Measurements from ENCODE around the gene ZNF71.

GRCh38 chr19:56594783-56595547, at the start of gene ZNF71:
- TF ChIP-seq, protein P1, sequence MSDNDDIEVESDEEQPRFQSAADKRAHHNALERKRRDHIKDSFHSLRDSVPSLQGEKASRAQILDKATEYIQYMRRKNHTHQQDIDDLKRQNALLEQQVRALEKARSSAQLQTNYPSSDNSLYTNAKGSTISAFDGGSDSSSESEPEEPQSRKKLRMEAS (IDR thresholded peaks at IDR 0.05): peak; percentile 39; the same call in 1 of the 2 replicates
- TF ChIP-seq TAF1 (IDR thresholded peaks at IDR 0.05; ENCODE audit: low read depth): peak; percentile 57
- peak; percentile 18; the same call in 1 of the 2 replicates for TF ChIP-seq TCF12 (IDR thresholded peaks at IDR 0.05; ENCODE audit: low read depth)
- no peak for TF ChIP-seq CEBPB (IDR thresholded peaks at IDR 0.05)
- TF ChIP-seq EP300 (IDR thresholded peaks at IDR 0.05; ENCODE audit: borderline replicate concordance): no peak
- peak; percentile 32; the same call in 1 of the 2 replicates for TF ChIP-seq YY1 (IDR thresholded peaks at IDR 0.05; ENCODE audit: low read depth)
- no peak for TF ChIP-seq FOXM1 (IDR thresholded peaks at IDR 0.05; ENCODE audit: borderline replicate concordance, low read depth)
- TF ChIP-seq EGR1 (IDR thresholded peaks at IDR 0.05): no peak
- TF ChIP-seq TEAD4 (IDR thresholded peaks at IDR 0.05): no peak
- no peak for TF ChIP-seq RAD21 (IDR thresholded peaks at IDR 0.05; ENCODE audit: low read depth)
- TF ChIP-seq, protein P2, sequence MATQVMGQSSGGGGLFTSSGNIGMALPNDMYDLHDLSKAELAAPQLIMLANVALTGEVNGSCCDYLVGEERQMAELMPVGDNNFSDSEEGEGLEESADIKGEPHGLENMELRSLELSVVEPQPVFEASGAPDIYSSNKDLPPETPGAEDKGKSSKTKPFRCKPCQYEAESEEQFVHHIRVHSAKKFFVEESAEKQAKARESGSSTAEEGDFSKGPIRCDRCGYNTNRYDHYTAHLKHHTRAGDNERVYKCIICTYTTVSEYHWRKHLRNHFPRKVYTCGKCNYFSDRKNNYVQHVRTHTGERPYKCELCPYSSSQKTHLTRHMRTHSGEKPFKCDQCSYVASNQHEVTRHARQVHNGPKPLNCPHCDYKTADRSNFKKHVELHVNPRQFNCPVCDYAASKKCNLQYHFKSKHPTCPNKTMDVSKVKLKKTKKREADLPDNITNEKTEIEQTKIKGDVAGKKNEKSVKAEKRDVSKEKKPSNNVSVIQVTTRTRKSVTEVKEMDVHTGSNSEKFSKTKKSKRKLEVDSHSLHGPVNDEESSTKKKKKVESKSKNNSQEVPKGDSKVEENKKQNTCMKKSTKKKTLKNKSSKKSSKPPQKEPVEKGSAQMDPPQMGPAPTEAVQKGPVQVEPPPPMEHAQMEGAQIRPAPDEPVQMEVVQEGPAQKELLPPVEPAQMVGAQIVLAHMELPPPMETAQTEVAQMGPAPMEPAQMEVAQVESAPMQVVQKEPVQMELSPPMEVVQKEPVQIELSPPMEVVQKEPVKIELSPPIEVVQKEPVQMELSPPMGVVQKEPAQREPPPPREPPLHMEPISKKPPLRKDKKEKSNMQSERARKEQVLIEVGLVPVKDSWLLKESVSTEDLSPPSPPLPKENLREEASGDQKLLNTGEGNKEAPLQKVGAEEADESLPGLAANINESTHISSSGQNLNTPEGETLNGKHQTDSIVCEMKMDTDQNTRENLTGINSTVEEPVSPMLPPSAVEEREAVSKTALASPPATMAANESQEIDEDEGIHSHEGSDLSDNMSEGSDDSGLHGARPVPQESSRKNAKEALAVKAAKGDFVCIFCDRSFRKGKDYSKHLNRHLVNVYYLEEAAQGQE (IDR thresholded peaks at IDR 0.05; ENCODE audit: low read depth): no peak
- TF ChIP-seq CREB1 (IDR thresholded peaks at IDR 0.05; ENCODE audit: low read depth): no peak

Data from Ishikawa (cell line).